Skeletal muscle satellite cell (primary cell): ENCODE measurements around the gene VMP1.
"Not testable (repeated sequence)": the region's sequence is repeated elsewhere in the genome, so short reads cannot be mapped to it uniquely, and the experiment has no call there.

ENCODE experiments used
- H3K27me3 ChIP-seq: 2 replicates; pipeline ENCODE4 v1.7.0; 2013; ENCODE audit warnings: low read length; ENCODE audit not compliant: control insufficient read depth, insufficient read depth
- H3K36me3 ChIP-seq: 2 replicates; pipeline ENCODE4 v1.7.0; 2013; ENCODE audit warnings: mild to moderate bottlenecking, control low read depth, low read length; ENCODE audit not compliant: insufficient read depth
- H3K4me1 ChIP-seq: 2 replicates; pipeline ENCODE4 v1.7.0; 2013; ENCODE audit warnings: low read length; ENCODE audit not compliant: control insufficient read depth, insufficient read depth
- H3K4me2 ChIP-seq: 2 replicates; pipeline ENCODE4 v1.7.0; 2013; ENCODE audit warnings: mild to moderate bottlenecking, low read length
- H3K4me3 ChIP-seq: 2 replicates; pipeline ENCODE4 v1.7.0; 2013; ENCODE audit warnings: low read length
- H3K9ac ChIP-seq: 2 replicates; pipeline ENCODE4 v1.7.0; 2013; ENCODE audit warnings: mild to moderate bottlenecking, low read depth, low read length, moderate library complexity
- H3K9me3 ChIP-seq: replicated peaks from 2 replicates; pipeline ENCODE4 v1.7.0; 2013; ENCODE audit warnings: mild to moderate bottlenecking, control low read depth, low read length

VMP1 gene

DNA sequence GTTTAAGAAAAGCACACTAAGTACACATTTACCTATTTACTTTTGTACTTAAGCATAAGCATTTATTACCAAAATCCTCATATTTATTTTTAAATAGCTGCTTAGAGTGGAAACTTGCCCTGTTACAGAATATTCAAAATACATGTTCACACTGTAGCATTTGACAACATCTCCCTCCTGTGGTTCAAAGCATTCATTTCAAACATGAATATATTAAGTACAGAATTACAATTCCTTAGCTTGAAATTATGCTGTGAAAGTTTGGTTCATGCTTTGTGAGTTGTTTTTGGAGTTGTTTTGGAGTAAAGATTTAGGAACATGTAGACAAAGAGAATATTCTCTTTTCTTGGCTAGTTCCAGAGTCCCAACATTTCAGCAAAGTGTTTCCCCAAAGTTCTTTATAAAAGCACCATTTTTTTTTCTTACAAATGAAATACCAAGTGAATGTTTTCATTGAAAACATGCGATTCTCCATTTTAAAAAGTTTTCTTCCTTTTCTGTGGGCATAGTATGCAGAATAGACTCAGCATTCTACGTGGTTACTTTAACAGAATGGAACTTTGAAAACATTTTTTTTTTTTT, 152.1 kb downstream of the VMP1 start:
- Histone ChIP-seq H3K4me3 (no peak overlapping the region), H3K9ac (no peak overlapping the region), H3K36me3 (no peaks in the 10 kb centered on the region), H3K4me1 (no peaks in the 10 kb centered on the region), H3K9me3 (no peaks in the 10 kb centered on the region), H3K4me2 (no peak overlapping the region), H3K27me3 (no peaks in the 10 kb centered on the region)

DNA sequence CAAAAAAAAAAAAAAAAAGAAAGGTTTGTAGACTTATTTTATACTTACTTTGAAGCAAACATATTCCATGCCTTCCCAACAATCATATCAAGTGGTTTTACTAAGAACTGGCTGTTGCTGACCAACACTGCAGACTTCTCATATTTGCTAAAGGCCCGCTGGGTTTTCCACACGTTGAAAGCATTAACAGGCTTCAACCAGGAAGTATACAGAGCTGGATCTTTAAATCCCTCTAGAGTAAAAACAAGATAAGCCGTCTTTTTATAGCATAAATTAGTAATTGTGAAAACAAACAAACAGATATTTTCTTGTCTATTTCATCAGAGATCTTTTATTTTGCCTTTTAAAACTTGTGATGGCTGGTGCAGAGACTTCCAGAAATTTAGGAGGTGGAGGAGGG, 156.2 kb downstream of the VMP1 start:
- Histone ChIP-seq H3K4me2 (no peak overlapping the region), H3K9ac (no peak overlapping the region), H3K9me3 (no peaks in the 10 kb centered on the region), H3K4me1 (no peaks in the 10 kb centered on the region), H3K27me3 (no peaks in the 10 kb centered on the region), H3K4me3 (no peak overlapping the region), H3K36me3 (no peaks in the 10 kb centered on the region)

DNA sequence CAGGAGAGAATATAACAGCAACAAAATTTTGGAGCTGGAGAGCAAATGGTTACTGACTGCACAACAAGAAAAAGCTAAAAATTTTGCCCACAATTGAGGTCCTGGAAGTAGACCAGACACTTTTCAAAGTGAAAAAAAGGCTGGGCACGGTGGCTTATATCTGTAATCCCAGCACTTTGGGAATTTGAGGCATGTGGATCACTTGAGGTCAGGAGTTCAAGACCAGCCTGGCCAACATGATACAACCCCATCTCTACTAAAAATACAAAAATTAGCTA, 162.4 kb downstream of the VMP1 start:
- Histone ChIP-seq H3K4me1 (no peaks in the 10 kb centered on the region), H3K4me2 (no peak overlapping the region), H3K4me3 (no peak overlapping the region), H3K27me3 (no peaks in the 10 kb centered on the region), H3K9ac (no peak overlapping the region), H3K36me3 (no peaks in the 10 kb centered on the region), H3K9me3 (no peaks in the 10 kb centered on the region)

DNA sequence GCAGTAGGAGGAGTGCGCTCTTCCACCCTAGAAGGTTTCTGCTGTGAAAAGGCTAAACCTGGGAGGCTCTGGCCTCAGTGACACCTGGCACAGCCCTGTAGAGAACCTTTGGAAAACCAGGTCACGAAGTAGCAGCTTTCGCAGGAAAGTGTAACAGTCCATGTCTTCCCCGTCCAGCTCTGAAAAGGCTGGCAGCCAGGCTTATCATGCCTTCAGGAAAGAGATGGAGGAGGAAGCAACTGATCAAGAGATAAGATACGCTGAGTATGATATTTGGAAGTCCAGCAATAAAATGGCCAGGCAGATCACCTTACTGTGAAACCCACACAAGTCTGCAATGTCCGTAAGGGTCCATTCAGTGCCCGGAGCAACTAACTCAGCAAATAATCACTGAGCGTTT, 163.0 kb downstream of the VMP1 start:
- H3K4me3 ChIP-seq = no peak overlapping the region
- H3K9me3 ChIP-seq = no peaks in the 10 kb centered on the region
- H3K4me2 ChIP-seq = no peak overlapping the region
- H3K36me3 ChIP-seq = no peaks in the 10 kb centered on the region
- no peaks in the 10 kb centered on the region for H3K27me3 ChIP-seq
- H3K9ac ChIP-seq = no peak overlapping the region
- H3K4me1 ChIP-seq = no peaks in the 10 kb centered on the region

DNA sequence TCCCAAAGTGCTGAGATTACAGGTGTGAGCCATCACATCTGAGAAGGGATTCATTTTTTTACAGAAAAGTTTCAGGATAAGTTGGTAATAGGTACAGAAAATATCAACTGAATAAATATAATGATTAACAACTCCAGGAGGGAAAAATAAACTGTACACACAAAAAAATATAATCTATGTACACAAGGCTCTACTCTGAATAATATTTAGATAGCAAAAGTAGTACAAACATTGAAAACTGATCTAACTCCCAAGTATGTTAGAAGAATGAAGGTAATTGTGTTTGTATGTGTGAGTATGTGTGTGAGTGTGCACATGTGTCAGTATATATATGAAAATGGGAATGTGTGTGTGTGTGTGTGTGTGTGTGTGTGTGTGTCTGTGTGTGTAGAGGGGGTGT, 164.9 kb downstream of the VMP1 start:
- Histone ChIP-seq H3K9ac (no peak overlapping the region), H3K27me3 (no peaks in the 10 kb centered on the region), H3K4me1 (no peaks in the 10 kb centered on the region), H3K9me3 (no peaks in the 10 kb centered on the region), H3K4me2 (no peak overlapping the region), H3K4me3 (no peak overlapping the region), H3K36me3 (no peaks in the 10 kb centered on the region)

DNA sequence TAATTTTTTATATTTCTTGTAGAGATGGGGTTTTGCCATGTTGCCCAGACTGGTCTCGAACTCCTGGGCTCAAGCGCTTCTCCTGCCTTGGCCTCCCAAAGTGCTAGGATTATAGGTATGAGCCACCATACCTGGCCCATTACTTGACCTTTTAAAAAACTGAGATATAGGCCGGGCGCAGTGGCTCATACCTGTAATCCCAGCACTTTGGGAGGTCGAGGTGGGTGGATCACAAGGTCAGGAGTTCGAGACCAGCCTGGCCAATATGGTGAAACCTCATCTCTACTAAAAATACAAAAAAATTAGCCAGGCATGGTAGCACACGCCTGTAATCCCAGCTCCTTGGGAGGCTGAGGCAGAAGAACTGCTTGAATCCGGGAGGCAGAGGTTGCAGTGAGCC, 166.0 kb downstream of the VMP1 start:
- H3K36me3 ChIP-seq, H3K9ac ChIP-seq, H3K4me1 ChIP-seq, H3K4me3 ChIP-seq, H3K4me2 ChIP-seq, H3K9me3 ChIP-seq, H3K27me3 ChIP-seq: not testable (repeated sequence)

DNA sequence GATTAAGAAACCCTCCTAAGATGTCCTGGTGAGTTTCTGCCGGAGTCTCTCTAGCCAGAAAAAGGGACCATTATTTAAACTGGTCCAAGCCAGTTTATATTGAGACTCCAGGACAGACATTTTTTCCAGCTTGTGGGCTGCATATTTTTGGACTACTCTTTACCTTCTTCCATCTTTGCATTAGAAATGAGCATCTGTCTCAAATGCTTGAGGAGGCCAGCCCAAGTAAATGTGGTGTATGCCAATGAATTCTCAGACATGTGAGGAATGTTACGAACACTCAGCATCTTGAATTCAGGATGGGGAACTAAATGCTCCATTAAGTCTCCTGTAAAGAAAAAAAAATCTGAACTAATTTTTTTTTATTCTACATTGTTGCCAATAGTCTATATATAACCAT, 166.9 kb downstream of the VMP1 start:
- no peaks in the 10 kb centered on the region for H3K27me3 ChIP-seq
- H3K9me3 ChIP-seq = no peaks in the 10 kb centered on the region
- no peak overlapping the region for H3K9ac ChIP-seq
- no peaks in the 10 kb centered on the region for H3K4me1 ChIP-seq
- no peak overlapping the region for H3K4me3 ChIP-seq
- H3K4me2 ChIP-seq = no peak overlapping the region
- peaks cover 4% of the 10 kb centered on the region for H3K36me3 ChIP-seq

DNA sequence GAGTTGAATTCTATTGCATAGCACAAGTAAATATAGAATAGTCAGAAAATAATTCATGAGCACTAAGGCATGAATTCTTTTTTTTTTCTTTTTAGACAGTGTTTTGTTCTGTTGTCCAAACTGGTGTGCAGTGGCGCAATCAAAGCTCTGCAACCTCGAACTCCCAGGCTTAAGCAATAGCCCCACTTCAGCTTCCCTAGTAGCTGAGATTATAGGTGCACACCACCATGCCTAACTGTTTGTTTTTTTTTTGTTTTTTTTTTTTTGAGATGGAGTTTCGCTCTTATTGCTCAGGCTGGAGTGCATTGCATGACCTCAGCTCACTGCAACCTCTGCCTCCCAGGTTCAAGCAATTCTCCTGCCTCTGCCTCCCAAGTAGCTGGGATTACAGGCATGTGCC, 168.7 kb downstream of the VMP1 start:
- Histone ChIP-seq H3K4me2 (no peak overlapping the region), H3K27me3 (no peaks in the 10 kb centered on the region), H3K36me3 (peaks cover 4% of the 10 kb centered on the region), H3K4me3 (no peak overlapping the region), H3K9me3 (no peaks in the 10 kb centered on the region), H3K4me1 (no peaks in the 10 kb centered on the region), H3K9ac (no peak overlapping the region)

DNA sequence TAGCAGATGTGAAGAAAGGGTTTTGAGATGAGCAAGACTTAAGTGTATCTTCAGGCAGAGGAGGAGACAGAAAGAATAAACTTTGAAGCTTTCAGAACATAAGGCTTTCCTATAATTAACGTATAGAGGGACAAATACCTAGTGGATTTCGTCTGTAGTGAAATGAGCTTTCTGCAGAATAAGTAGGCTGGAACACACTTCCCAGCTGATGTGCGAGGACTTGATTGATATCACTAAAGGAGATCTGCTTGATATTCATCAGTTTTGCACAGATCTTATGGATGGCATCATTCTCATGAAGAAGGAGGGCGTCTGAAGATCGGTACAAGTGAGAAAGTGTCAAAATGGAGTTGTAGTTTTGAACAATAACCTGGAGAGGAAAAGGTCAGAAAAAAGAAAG, 170.5 kb downstream of the VMP1 start:
- no peak overlapping the region for H3K9ac ChIP-seq
- H3K4me2 ChIP-seq = no peak overlapping the region
- H3K4me1 ChIP-seq = no peaks in the 10 kb centered on the region
- no peaks in the 10 kb centered on the region for H3K27me3 ChIP-seq
- no peak overlapping the region for H3K4me3 ChIP-seq
- peaks cover 4% of the 10 kb centered on the region for H3K36me3 ChIP-seq
- H3K9me3 ChIP-seq = no peaks in the 10 kb centered on the region

DNA sequence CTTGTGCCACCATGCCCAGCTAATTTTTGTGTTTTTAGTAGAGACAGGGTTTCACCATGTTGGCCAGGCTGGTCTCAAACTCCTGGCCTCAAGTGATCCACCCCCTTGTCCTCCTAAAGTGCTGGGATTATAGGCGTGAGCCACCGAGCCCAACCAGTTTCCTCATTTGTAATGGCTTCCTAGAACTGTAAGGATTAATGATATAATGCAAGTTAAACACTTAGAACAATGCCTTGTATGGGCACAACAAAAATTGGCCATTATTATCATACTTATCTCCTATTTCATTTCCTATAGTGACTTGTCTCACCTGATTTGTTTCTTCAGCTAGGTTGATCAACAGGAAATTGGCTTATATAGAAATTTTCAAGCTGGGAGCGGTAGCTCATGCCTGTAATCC, 171.2 kb downstream of the VMP1 start:
- Histone ChIP-seq H3K36me3 (peaks cover 4% of the 10 kb centered on the region), H3K9me3 (no peaks in the 10 kb centered on the region), H3K4me2 (no peak overlapping the region), H3K4me3 (no peak overlapping the region), H3K4me1 (no peaks in the 10 kb centered on the region), H3K9ac (no peak overlapping the region), H3K27me3 (no peaks in the 10 kb centered on the region)

DNA sequence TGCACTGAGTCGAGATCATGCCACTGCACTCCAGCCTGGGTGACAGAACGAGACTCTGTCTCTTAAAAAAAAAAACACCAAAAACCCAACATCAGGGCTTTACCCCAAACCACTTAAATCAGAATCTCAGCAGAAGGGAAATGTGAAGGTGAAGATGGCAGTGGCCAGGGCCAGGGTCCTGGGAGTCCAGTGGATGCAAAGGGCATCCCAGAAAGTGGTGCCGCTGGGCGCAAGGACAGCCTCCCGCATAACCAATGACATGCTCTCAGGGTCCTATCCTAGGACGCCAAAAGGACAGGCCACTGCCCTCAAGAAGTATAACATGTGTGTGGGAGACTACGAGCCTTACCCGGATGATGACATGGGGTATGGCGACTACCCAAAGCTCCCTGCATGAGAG, 177.4 kb downstream of the VMP1 start:
- H3K27me3 ChIP-seq = no peaks in the 10 kb centered on the region
- no peak overlapping the region for H3K9ac ChIP-seq
- no peak overlapping the region for H3K4me2 ChIP-seq
- H3K4me3 ChIP-seq = no peak overlapping the region
- no peaks in the 10 kb centered on the region for H3K9me3 ChIP-seq
- H3K4me1 ChIP-seq = no peaks in the 10 kb centered on the region
- H3K36me3 ChIP-seq = peaks cover 5% of the 10 kb centered on the region

DNA sequence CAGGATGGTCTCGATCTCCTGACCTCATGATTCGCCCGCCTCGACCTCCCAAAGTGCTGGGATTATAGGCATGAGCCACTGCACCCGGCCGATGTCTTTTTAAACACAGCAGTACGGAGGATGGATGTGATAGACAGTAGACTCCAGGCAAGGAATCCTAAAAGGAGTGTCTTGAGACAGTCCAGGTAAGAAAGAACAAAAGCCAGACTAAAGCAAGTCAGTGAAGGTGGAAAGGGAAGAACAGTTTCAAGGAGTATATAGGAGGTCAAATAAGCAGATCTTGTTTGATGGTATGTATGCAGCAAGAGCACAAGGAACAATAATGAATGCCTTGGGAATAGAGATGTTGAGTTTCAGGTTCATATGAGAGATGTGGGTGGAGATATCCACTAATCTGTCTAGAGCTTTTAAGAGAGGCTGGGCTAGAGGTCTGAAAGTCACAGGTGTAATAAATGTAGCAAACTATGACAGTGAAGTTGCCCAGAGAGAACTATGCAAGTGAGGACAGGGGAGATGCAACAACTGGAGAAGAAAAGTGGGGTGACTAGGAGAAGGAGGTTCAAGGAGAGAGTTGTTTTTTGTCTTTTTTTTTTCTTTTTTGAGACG, 180.8 kb downstream of the VMP1 start:
- Histone ChIP-seq H3K27me3 (no peaks in the 10 kb centered on the region), H3K9me3 (no peaks in the 10 kb centered on the region), H3K9ac (no peak overlapping the region), H3K4me3 (no peak overlapping the region), H3K4me2 (no peak overlapping the region), H3K4me1 (peaks cover 5% of the 10 kb centered on the region), H3K36me3 (peaks cover 5% of the 10 kb centered on the region)
